HG02759 (cell line): ENCODE data around the gene FLNC.

Experiments used
- ATAC-seq: cut with Tn5 transposase; IDR thresholded peaks from one replicate; pipeline ENCODE4 v1.9.1; 2021; ENCODE audit warnings: mild to moderate bottlenecking, moderate library complexity; ENCODE audit not compliant: unreplicated experiment

The FLNC gene

DNA sequence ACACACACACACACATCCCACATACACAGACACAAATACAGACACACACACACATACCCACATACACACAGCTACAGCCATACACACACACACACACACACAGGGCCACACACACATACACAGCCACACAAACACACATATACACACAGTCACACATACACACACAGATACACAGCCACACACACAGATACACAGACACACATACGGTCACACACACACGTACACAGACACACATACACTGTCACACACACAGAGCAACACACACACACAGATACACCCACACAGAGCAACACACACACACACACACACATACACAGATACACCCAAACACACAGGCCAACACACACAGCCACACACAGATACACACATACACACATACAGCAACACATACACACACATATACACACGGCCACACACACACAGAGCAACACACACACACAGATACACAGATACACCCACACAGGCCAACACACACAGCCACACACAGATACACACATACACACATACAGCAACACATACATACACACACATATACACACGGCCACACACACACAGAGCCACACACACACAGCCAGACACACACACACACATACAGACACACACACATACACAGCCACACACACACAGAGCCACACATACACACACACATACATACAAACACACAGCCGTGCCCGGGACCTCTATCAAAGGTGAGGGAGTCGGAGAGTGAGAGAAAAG is 58.0 kb downstream of the FLNC start:
- no peak for ATAC-seq

DNA sequence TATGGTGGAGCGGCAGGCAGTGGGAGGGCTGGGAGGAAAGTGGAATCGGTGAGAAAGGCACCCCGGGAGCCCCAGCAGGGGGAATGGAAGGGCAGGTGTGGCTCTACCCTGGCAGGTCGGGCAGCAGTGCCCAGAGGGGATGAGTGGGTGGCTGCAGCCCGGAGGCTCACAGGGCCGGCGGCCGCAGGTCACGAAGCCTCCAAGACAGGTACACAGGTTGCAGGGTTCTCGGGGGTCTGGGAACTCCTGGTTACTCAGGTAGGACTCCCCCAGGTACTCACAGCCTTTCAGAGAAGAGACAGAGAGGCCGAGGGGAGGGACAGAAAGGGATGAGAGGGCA is 58.5 kb downstream of the FLNC start:
- ATAC-seq = no peak

DNA sequence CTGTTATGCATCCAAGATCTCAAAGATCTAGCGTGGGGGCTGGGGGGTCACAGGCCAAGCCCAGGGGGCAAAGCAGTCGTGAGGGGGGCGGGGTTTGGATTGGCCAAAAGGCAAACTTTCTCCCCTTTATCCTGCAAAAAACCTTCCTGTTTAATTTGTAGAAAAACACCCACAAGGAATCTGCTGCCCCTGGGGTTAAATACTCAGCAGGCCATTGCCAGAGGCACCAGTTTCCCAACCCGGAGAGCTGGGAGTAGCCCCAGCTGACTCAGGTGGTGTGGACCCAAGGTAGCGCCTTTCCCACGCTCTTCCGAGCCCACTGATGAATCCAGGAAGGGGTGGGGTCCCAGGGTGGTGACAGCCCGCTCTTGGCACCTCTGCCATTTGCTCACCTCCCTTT is 58.9 kb downstream of the FLNC start:
- ATAC-seq = no peak

DNA sequence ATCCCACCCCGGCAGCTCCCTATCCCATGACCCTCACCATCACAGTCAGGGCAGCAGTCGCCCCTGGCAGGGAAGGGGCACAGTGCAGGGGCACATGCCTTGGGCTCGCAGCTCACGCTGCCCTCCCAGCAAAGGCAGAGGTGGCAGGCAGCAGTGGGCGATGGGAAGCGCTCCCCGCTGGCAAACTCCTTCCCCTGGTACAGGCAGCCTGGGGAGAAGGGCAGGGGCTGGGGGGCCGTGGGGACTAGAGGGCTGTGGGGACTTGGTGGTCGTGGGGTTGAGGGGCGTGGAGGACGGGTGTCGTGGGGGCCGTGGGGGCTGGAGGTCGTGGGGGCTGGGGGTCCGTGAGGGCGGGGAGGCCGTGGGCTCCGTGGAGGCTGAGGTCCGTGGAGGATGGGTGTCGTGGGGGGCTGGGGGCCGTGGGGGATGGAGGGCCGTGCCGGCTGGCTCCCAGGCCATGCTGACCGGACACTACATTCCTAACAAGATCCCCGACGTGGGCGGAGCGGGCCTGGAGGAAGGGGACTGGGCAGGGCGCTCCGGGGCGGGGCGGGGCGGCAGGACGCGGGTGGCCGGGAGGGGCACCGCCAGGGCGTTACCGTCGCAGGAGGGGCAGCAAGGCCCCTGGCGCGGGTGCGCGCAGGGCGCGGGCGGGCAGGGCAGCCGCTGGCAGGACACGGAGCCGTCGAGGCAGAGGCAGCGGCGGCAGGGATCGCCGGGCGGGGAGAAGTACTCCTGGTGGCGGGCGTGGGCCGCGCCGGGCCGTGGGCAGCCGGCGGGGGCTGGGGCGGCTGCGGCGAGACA is 60.3 kb downstream of the FLNC start:
- ATAC-seq = no peak

DNA sequence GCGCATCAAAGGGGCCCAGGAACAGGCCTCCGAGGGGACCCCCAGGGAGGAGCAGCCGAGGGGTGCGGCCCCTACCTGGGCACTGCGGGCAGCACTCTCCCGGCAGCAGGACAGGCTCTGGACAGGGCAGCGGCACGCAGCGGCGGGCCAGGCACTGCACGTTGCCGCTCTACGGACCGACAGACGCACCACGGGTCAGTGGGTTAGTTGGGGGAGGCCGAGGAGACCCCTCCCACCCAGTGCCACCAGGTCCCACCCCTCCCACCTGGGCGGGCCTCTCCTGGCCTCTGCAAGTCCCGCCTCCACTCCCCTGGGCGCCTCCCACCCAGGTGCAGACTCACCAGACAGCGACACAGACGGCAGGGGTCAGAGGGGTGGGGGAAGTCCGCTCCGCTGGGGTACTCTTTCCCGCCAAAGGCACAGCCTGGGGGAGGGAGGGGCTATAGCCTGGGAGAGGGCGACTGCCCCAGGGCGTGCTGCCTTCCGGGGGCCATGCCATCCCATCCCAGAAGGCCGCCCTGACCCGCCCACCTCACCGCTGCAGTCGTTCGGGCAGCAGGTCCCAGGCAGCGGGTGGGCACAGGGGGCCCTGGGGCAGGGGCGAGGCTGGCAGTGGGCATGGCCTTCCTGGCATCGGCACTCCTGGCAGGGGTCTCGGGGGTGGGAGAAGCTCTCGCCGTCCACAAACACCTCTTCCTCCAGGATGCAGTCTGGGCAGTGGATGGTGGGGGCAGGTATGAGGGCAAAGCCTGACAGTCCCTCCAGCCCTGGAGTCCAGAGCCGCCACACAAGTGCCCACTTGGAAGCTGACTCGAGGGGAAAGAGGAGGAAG is 61.1 kb downstream of the FLNC start:
- ATAC-seq = no peak

DNA sequence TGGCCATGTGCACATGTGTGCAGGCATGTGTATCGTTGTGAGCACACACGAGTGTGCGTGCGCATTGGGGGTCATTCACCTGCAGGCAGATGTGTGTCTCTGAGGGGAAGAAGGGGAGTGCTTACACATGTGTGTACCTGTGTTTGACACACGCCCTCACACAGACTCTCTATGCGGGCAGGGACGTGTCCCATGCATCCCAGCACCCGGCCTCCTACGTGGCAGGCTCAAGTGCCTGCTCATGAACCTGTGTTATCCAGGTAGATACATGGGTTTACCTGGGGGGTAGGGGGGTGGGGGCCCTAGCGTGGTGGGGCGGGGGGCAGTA is 61.7 kb downstream of the FLNC start:
- ATAC-seq = no peak

DNA sequence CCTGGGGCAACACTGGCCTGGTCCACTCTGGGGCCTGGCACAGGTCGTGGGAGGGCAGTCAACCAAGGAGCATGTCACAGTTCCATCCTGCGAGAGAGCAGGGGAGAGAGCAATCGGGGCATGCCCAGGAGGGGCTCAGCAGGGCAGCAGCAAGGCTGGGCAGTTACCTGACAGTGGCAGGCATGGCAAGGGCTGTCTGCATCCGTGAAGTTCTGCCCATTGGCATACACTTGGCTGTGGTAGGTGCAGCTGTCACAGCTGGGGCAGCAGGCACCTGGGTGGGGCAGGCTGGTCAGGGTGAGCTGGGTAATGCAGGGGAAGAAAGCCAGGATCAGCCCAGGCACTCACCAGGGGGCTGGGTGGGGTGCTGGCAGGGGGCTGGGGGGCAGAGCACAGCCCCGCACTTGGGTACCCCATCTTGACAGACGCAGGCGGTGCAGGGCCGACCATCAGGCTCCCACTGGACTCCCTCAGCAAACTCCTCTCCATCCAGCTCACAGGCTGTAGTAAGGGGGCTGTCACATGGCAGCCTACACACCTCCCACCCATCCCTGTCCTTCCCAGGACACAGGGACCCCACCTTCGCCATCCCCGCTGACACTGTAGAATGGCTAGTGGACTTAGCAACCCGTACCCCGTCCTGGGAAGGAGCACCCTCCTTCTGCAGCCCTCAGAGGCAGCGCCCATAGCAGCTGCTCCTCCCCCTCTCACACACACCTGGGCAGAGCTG is 62.5 kb downstream of the FLNC start:
- no peak for ATAC-seq

DNA sequence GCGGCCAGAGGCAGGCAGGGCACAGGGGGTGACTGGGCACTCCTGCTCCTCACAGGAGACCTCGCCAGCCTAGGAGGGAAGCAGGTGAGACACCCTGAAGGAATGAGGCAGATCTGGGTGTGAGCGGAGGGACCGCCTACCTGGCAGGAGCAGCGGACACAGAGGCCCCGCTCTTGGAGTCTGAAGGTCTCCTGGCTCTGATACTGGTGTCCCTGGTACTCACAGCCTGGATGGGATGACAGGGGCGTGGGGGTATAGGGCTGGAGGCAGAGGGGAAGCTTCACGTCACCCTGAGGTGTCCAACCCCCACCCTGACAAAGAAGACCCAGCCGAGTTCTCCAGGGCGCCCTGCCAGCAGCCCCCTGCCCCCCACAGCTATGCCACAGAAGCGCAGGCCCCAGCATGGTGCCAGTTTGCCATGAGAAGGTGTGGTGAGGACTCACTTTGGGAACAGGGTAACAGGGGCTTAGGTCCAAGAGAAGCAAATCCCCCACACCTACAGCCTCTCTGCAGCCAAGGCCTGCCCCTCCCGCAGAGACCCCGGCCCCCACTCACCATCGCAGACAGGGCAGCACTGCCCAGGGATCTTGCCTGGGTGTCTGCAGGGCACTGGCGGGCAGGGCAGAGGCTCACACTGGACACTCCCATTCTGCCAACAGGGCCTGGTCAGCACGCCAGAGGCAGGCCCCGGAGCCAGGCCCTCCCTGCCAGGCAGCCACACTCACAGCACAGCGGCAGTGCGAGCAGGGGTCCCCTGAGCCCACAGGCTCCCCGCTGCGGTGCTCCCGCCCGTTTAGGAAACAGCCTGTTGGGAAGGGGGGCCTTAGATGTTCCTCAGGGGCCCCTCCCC is 63.3 kb downstream of the FLNC start:
- no peak for ATAC-seq

DNA sequence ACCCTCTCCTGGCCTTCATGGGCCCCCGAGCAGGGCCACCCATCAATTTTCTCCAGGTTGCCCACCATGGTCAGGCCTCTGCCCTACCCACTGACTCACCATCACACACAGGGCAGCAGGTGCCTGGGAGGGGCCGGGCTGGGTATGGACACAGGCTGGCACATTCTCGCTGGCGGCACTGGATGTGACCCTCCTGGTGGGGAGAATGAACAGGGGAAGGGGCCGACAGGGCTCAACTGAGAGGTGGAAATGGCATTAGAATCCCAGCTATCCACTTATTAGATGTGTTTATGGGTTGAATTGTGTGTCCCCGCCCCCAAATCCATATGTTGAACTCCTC is 63.9 kb downstream of the FLNC start:
- no peak for ATAC-seq

DNA sequence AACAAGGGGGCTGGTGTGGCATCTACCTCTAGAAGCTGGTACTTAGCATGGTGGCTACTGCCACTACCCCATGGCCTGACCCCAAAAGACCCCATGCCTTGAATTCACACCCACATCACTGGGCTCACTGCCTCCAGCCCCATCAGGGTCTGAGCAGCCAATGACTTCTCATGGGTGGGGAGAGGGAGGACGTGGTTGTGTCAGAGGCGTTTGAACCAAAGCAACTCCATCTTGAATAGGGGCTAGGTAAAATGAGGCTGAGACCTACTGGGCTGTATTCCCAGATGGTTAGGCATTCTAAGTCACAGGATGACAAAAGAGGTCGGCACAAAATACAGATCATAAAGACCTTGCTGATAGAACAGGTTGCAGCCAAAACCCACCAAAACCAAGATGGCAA is 65.1 kb downstream of the FLNC start:
- no peak for ATAC-seq

DNA sequence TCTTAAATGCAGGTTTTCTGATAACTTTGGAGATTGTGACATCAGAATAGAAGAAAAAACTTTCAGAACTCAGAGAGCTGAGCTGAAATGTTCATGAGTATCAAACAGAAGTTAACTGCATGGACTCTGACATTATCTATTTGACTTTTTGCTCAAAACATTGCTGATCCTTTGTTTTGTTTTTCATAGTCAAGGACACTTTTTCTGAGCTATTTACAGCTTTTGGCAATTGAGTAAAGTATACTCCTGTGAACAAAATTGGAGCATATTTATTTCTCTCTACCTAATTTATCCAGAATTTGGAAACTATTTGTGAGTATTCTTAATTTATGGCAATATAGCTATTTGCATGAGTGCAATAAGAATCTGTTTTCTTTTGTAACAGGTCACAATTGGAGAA is 69.2 kb downstream of the FLNC start:
- no peak for ATAC-seq

DNA sequence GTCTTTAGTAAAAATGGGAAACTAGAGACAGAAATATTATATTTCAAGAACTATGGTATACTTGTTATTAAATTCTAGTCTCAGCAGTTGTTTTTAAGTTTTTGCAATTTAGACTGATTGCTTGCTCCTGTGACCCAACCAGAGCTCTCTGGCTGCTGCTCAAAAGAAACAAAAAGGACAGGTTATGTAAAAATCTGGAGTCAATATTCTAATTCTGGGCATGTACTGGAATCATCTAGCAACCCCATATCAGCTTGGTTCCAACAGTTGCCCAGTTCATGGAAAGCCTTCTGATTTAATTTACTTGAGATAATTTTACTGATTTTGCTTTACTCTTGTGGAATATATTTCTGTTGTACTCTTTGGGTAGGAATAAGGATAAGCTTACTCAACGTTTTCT is 70.0 kb downstream of the FLNC start:
- ATAC-seq = no peak

DNA sequence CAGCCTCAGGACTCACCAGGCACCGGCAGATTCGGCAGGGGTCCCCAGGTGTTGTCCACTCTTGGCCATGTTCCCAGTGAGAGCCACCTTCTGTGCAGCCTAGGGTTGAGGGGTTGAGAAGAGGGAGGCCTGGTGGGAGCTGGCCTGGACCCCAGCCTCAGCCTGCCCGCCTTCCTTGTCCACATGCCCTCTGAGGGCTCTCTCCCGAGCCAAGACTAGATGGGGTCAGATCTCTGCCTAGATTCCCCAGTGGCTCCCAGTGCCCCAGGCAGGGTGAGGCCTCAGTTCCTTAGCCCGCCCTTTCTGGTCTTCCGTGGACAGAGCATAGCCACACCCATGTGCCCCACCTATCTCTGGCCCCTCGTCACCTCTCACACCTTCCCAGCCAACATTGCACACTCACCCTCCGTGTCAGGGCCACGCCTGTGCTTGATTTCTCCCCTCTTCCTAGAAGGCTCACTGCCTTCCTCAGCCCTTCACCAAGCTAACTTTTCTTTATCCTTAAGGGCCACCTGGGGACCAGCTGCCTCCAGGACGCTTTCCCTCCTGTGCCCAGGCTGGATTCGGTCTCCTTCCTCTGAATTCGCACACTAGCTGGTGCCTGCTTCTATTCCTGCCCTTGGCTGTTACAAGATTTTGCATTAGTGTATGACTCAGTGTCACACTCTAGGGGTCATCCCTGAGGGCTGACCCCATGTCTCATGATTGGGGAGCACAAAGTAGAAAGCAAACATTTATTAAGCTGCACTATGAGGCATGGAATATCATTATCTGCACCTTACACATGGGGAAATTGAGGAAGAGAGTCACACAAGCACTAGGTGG is 72.8 kb downstream of the FLNC start:
- ATAC-seq = no peak

DNA sequence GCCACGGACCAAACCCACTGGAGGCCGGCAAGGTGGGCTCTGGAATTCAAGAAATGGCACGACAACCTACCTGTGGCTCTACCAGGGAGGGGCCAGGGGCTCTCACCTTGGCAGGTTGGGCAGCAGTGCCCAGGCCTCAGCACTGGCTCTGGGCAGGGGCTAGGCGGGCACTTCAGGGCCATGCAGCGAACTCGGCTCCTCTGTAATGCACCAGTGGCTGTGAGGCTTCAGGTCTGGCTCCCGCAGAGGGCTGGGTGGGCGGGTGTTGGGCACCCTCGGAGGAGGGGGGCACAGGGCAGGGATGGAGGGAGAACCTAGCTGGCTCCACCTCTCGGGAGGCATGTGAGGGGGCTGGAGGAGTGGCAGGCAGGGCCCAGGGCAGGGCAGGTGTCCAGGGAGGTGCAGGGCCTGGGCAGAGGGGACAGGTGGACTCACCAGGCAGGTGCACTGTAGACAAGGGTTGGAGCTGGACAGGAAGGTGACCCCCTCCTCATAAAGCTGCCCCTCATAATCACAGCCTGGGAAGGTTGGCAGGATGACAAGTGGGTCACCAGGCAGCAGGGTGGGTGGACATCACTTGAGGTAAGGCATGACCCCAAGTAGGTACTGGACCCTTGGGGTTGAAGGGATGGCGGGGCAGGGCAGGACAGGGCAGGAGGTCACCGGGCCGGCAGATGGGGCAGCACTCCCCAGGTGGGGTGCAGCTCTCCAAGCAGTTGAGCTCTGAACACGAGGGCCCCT is 73.6 kb downstream of the FLNC start:
- no peak for ATAC-seq

DNA sequence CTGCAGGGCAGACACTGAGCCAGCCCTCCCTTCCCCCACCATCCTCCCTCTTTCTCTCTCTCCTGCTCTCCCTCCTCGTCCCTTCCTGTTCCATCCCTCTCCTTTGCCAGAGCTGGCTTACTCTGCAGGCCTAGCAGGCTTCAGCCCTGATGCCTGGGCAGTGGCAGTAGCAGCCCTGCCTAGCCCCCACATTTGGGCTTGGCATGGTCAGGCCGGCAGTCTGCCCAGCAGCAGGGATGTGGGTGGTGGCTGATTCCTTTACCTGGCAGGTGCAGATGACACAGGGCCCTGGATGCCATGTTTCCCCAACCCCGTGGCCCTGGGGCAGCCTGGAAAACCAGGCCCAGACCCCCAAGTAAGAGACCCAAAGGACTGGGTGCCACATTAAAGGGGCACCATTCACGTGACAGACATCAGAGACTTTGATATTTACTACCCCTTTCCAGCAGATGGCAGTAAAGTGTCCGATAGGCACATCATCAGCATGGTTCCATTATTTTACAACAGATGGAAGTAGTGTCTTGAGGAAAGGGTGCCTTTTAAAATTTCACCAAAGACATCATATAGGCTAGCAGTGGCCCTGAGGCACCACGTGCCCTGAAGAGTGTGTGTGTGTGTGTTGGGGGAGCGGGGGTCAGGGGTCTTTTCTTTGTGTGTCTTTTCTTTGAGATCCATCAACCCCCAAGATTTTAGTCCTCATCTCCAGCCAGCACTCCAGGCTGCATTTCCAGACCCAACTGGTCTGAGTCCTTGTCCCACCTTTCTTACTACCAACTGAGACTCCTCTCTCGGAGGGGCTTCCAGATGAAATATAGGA is 74.4 kb downstream of the FLNC start:
- peak; percentile 39 for ATAC-seq

DNA sequence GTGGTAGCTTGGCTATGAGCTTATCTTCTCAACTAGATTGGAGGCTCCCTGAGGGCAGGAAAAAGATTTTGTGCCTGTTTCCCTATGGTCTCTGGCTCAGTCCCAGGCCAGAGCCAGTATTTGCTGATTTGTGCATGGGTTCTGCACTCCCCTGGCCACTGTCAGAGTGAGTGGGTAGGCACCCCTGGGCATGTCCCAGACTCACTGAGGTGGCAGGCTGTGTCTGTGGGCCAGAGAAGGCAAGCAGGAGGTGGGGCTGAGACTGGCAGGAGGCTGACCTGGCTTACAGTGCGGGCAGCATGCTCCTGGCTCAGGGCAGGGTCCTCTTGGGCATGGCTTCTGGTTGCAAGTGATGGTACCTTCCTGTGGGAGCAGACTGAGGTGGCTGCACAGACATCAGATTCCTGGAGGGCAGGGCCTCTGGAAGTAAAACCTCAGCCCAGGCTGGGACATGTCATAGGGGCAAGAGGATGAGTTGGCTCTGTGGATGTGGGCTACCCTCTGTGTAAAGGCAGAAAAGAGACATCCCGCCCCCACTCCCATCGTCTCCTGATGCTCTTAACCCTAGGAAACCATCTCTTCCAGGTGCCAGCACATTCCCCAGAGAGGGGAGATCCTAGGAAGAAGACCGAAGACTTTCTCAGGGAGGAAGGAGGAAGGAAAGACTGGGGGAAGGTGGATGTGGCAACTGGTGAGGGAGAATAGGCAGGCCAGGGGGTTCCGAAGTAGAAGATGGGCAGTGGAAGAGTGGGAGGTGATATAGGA is 76.0 kb downstream of the FLNC start:
- ATAC-seq = no peak

DNA sequence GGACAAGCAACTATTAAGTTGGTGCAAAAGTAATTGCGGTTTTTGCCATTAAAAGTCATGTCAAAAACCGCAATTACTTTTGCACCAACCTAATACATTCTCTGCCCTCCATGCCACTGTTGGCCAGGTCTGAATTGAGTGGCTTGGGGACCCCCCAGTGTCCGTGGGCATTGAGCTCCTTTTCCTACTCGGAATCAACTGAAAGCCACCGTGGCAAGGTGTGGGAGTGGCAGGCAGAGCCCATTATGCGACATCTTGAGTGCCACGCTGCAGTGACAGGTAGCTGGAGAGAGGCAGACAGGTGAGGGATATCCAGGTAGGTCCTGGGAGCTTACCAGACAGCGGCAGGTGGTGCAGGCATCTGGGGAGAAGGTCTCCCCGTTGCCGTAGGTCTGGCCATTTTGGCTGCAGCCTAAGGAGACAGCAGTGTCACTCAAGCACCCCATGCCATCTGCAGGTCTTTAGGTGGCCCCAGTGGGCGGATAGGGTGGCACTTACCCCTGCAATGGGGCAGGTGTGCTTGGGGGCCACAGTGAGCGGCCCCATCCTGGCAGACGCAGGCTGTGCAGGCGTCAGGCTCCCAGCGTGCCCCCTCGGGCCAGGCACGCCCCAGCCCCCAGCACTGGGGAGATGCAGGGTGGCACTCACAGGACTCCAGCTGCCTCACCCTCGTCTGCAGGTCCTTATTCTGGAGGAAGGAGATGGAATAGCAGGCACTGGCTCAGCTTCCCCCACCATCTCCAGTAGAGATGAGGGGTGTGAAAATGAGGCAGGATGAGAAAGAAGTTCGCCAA is 76.8 kb downstream of the FLNC start:
- no peak for ATAC-seq
